AG09309 (cell line): ENCODE results near the gene USP49.
"Not testable (repeated sequence)": the region's sequence is repeated elsewhere in the genome, so short reads cannot be mapped to it uniquely, and the experiment has no call there.

Experiments
- DNase-seq: peaks from one replicate; pipeline ENCODE4 v3.0.0-alpha.2; 2010; ENCODE audit warnings: low read depth
- H3K4me3 ChIP-seq: 2 replicates; pipeline ENCODE4 v1.5.1; 2011; ENCODE audit warnings: mild to moderate bottlenecking, low read depth, low read length, moderate library complexity; ENCODE audit not compliant: control insufficient read depth
- CTCF ChIP-seq: IDR thresholded peaks from 2 replicates; pipeline ENCODE4 v1.5.1; 2011; ENCODE audit warnings: mild to moderate bottlenecking, low read depth, low read length, inconsistent platforms; ENCODE audit not compliant: insufficient read depth, control insufficient read depth; ENCODE audit errors: missing control alignments

USP49 gene

GRCh38 chr6:41895300-41896233 lies at the start of gene USP49:
USP49 (minus strand) TSS chr6:41895375; CDS start chr6:41806983, 88,392 bp downstream.
- peak within 1 kb of the TSS; percentile 73 for H3K4me3 ChIP-seq
- DNase-seq, result no peak
- TF ChIP-seq CTCF, result no peak

- no peak for DNase-seq
- no peak for TF ChIP-seq CTCF
- H3K4me3 ChIP-seq, result no peak overlapping the region
Observed at GRCh38 chr6:41943456-41943855, 48.3 kb upstream of the USP49 start.

- H3K4me3 ChIP-seq, DNase-seq: not testable (repeated sequence)
Observed at GRCh38 chr6:41942882-41943281, 47.7 kb upstream of the USP49 start.

- peak; percentile 35 for DNase-seq
- no peak for TF ChIP-seq CTCF
Observed at GRCh38 chr6:41942067-41942851, 47.1 kb upstream of the USP49 start.

GRCh38 chr6:41941280-41942066 lies 46.3 kb upstream of the USP49 start, which contains the start of gene CCND3:
CCND3 (minus strand) TSS chr6:41941808; CDS start chr6:41941649, 159 bp downstream.
- peak; percentile 52 for DNase-seq
- no peak for TF ChIP-seq CTCF
- H3K4me3 ChIP-seq, result peak within 1 kb of the TSS; percentile 98

More at GRCh38 chr6:41942067-41942851, 47.1 kb upstream of the USP49 start:
- peak overlapping the region; percentile 46 for H3K4me3 ChIP-seq

- H3K4me3 ChIP-seq, result peak overlapping the region; percentile 98
- no peak for TF ChIP-seq CTCF
- no peak for DNase-seq
Observed at GRCh38 chr6:41940759-41941279, 45.6 kb upstream of the USP49 start.
